Bronchial epithelial cell (primary cell): ENCODE measurements around the gene SMARCA4. TPM values are rescaled to one million over a fixed set of nuclear protein-coding genes. Genes with fewer than 3 reads are reported as not detected.

Experiments
- DNase-seq: peaks from one replicate; pipeline ENCODE4 v3.0.0-alpha.2; 2010; ENCODE audit warnings: low read depth
- FAIRE-seq: peaks from 2 replicates; lab custom pipeline; 2011; peaks lifted over from hg19 to GRCh38; lab: Jason Lieb, UNC
- H3K27me3 ChIP-seq: 2 replicates; pipeline ENCODE4 v1.5.1; 2011; ENCODE audit warnings: low read length; ENCODE audit not compliant: control insufficient read depth, insufficient read depth
- H3K36me3 ChIP-seq: 2 replicates; pipeline ENCODE4 v1.5.1; 2011; ENCODE audit warnings: low read length; ENCODE audit not compliant: control insufficient read depth, insufficient read depth
- H3K4me3 ChIP-seq: 2 replicates; pipeline ENCODE4 v1.5.1; 2011; ENCODE audit warnings: mild to moderate bottlenecking, low read depth, low read length, control low read depth
- total RNA-seq: library from RNA; depleted of rRNA; stranded (reverse); fragments of >200 nt; gene quantifications from 2 replicates; pipeline ENCODE4 v1.2.1, GENCODE V29; 2014
- TF ChIP-seq, protein P1 (sequence below): IDR thresholded peaks from 2 replicates; pipeline ENCODE4 v1.5.1; 2011; ENCODE audit warnings: mild to moderate bottlenecking, moderate library complexity, low read length, control low read depth, inconsistent platforms; ENCODE audit not compliant: insufficient read depth, severe bottlenecking

The SMARCA4 gene
- total RNA-seq, 1 donor from 2014 or later = 49.2 TPM

DNA sequence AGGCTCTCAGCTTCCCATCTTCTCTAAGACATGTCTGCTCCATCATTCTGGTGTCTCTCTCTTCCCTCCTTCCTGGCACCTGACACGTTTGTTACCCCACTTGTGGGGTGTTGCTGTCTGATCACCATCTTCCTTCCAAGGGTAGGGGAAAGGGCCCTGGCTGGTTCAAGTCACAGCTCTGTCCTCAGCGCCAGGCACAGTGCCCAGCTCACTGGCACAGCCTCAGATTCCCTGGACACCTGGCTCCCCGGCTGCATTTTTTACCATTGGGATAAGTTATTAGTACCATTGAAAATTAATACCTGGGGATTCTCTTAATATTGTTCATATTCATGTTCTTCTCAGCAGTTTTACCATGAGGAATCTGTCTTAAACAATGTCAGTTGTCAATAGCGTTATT, 77.7 kb downstream of the SMARCA4 start:
- peaks cover 31% of the 10 kb centered on the region for H3K36me3 ChIP-seq
- no peaks in the 10 kb centered on the region for H3K27me3 ChIP-seq
- DNase-seq (no peak), FAIRE-seq (no peak)
- H3K4me3 ChIP-seq = no peak overlapping the region
- TF ChIP-seq, protein P1, sequence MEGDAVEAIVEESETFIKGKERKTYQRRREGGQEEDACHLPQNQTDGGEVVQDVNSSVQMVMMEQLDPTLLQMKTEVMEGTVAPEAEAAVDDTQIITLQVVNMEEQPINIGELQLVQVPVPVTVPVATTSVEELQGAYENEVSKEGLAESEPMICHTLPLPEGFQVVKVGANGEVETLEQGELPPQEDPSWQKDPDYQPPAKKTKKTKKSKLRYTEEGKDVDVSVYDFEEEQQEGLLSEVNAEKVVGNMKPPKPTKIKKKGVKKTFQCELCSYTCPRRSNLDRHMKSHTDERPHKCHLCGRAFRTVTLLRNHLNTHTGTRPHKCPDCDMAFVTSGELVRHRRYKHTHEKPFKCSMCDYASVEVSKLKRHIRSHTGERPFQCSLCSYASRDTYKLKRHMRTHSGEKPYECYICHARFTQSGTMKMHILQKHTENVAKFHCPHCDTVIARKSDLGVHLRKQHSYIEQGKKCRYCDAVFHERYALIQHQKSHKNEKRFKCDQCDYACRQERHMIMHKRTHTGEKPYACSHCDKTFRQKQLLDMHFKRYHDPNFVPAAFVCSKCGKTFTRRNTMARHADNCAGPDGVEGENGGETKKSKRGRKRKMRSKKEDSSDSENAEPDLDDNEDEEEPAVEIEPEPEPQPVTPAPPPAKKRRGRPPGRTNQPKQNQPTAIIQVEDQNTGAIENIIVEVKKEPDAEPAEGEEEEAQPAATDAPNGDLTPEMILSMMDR = no peak

DNA sequence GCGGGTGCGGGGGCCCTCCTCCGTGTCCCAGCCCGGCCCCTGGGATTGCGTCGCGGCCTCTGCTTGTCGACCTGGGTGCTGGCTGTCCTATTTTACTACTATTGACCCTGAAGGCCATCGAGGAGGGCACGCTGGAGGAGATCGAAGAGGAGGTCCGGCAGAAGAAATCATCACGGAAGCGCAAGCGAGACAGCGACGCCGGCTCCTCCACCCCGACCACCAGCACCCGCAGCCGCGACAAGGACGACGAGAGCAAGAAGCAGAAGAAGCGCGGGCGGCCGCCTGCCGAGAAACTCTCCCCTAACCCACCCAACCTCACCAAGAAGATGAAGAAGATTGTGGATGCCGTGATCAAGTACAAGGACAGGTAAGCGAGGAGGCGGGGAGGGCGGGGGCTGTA, 80.4 kb downstream of the SMARCA4 start:
- H3K27me3 ChIP-seq = no peaks in the 10 kb centered on the region
- no peak for FAIRE-seq
- H3K36me3 ChIP-seq = peaks cover 13% of the 10 kb centered on the region
- TF ChIP-seq, protein P1 = no peak
- no peak for DNase-seq
- no peak overlapping the region for H3K4me3 ChIP-seq

DNA sequence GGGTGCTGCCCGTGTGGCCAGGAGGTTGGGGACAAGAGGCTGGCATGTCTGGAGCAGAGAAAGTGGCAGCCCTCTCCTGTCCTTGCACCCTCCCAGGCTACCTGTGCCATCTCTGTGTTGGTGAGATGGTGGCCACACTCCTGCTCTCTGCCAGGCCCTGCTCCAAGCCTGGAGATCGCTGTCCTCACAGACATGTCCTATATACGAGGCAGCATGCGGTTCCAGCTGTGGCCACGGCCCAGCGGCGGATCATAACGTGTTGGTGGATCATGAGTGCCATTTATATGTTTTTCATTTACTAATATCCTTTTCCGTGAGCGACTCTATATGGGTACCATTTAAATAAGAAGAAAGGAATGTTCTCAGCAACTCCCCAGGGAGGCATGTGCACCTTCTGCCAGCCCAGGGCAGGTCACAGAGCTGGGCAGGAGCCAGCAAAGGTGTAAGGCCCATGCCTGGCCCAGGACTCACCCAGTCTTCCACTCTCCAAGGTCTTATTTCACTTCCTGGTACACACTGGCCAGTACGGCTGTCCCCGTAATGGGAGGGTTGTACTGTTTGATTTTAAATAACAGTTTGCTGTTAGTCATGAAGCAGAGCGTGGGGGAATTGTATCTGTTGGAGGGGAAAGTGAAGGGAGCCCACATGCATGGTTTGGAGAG, 81.3 kb downstream of the SMARCA4 start:
- FAIRE-seq (no peak), DNase-seq (peak; percentile 73)
- TF ChIP-seq, protein P1 = no peak
- H3K27me3 ChIP-seq = no peaks in the 10 kb centered on the region
- H3K4me3 ChIP-seq = no peak overlapping the region
- peaks cover 8% of the 10 kb centered on the region for H3K36me3 ChIP-seq

DNA sequence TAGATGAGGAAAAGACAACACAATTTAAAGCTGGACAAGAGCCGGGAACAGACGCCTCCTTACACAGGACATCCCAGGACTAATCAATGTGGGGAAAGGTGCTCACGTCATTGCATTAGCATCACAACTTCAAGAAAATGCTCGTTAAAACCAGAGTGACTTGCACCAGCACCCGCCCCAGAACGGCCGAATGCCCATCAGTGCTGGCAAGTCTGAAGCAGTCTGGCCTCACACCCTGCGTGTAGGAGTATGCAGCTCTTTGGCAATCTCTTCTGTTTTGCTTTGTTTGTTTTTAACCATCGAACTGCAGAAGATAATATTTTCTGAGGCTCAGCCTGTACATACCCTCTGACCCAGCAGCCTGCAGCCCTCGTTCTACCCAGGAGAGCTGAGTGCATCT, 83.6 kb downstream of the SMARCA4 start:
- H3K36me3 ChIP-seq = peaks cover 6% of the 10 kb centered on the region
- FAIRE-seq (no peak), DNase-seq (no peak)
- no peak overlapping the region for H3K4me3 ChIP-seq
- no peaks in the 10 kb centered on the region for H3K27me3 ChIP-seq
- TF ChIP-seq, protein P1 = no peak

DNA sequence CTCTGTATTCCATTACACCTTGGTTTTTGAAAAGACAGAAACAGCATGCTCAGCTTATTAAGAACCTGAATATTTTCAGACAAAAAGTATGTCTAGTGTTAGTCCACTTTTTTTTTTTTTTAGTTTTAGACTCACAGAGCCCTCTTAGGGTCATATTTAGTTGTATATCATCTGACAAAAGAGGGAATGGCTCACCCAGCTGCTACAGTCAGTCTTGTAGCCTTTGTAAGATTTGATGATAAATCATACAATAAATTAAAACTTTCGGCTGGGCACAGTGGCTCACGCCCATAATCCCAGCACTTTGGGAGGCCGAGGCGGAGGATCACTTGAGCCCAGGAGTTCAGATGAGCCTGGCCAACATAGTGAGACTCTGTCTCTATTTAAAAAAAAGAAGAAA, 84.7 kb downstream of the SMARCA4 start:
- Histone ChIP-seq H3K27me3 (no peaks in the 10 kb centered on the region), H3K4me3 (no peak overlapping the region), H3K36me3 (peaks cover 9% of the 10 kb centered on the region)
- DNase-seq = no peak
- TF ChIP-seq, protein P1 = no peak
- no peak for FAIRE-seq

DNA sequence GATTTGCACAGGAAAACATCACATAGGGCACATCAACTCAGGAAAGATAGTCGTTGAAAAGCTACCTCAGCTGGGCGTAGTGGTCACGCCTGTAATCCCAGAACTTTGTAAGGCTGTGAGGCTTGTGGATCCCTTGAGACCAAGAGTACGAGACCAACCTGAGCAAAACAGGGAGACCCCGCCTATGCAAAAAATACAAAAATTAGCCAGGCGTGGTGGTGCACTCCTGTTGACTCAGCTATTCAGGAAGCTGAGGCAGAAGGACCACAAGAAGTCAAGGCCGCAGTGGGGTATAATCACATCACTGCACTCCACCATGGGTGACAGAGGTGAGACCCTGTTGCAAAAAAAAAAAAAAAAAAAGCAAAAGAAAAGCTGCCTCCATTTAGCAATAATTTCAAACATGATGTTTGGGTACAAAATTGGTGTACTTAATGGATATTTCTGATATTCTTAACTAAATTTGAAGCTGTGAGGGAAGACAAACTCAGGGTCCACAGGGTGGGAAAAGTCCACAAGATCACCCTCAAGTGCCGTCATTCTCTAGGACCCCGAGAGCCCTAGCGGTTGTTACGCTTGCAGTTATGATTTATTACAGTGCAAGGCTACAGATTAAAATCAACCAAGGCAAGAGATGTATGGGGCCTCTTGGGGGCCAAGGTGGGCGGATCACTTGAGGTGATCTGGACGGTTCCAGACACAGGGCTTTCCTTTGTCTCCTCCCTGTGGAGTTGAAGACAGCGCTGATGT, 86.0 kb downstream of the SMARCA4 start:
- H3K36me3 ChIP-seq = peaks cover 4% of the 10 kb centered on the region
- FAIRE-seq = no peak
- H3K4me3 ChIP-seq = no peak overlapping the region
- DNase-seq = no peak
- H3K27me3 ChIP-seq = no peaks in the 10 kb centered on the region
- TF ChIP-seq, protein P1 = no peak
